HCT116 (cell line): ENCODE data around the gene TBX5. TPM values are rescaled to one million over a fixed set of nuclear protein-coding genes. Genes with fewer than 3 reads are reported as not detected.

ENCODE experiments used
- ATAC-seq: fragments of 200-7000 bp; cut with Tn5 transposase; 2 replicates; pipeline ENCODE4 v1.9.1; 2020; ENCODE audit warnings: mild to moderate bottlenecking, moderate library complexity
- BruUV-seq: library from RNA; stranded (reverse); fragments of 400-500 nt; replicated peaks from 2 replicates; lab custom pipeline; 2021; lab: Mats Ljungman, UMichigan
- CTCF ChIA-PET: fragments of 300-600 bp; sonication (Branson Sonifier 250); formaldehyde crosslinking; loops from one replicate; lab custom pipeline; 2021; ENCODE audit warnings: antibody characterized with exemption; lab: Charles Lee
- POLR2A ChIA-PET: fragments of 300-600, 350-600 bp; sonication (Branson Sonifier 250); formaldehyde crosslinking; loops from one replicate; lab custom pipeline; 2021; ENCODE audit warnings: antibody characterized with exemption; lab: Charles Lee
- RAD21 ChIA-PET, 2 experiments: fragments of 300-600 bp; sonication (Branson Sonifier 250); formaldehyde crosslinking; loops; one replicate each; lab custom pipeline; 2023; ENCODE audit warnings: low total read pairs in 2 of 2; ENCODE audit not compliant: uncharacterized antibody in 2 of 2, unreplicated experiment in 2 of 2, low non-redundant PET in 1 of 2; lab: Charles Lee
- DNase-seq: peaks from one replicate; pipeline ENCODE4 v3.0.0-alpha.2; 2010; ENCODE audit warnings: low read depth, low spot score
- H2AFZ ChIP-seq: fragments of 200-600 bp; shearing (Covaris generic), sonication (generic); 2 replicates; pipeline ENCODE4 v1.6.1; 2017; ENCODE audit warnings: low read depth, mixed run types, mixed read lengths, antibody characterized with exemption, low read length; ENCODE audit not compliant: poor library complexity, severe bottlenecking
- H3K27ac ChIP-seq: 2 replicates; pipeline ENCODE4 v1.5.1; 2012; ENCODE audit warnings: low read depth, low read length
- H3K27me3 ChIP-seq: fragments of 200-600 bp; sonication (generic); 2 replicates; pipeline ENCODE4 v1.6.1; 2016; ENCODE audit warnings: mixed run types, low read length, mixed read lengths; ENCODE audit not compliant: insufficient read depth
- H3K36me3 ChIP-seq, 2 experiments: fragments of 200-500 bp in 1 of 2; fragments of 200-600 bp in 1 of 2; sonication (Bioruptor generic) in 1 of 2; sonication (generic) in 1 of 2; 2 replicates each; pipeline versions ENCODE4 v1.5.1 to v1.6.1; 2014 to 2016; ENCODE audit warnings: low read length in 2 of 2, inconsistent platforms in 1 of 2, mixed read lengths in 1 of 2, mixed run types in 1 of 2; ENCODE audit not compliant: insufficient read depth in 2 of 2, control insufficient read depth in 1 of 2
- H3K4me1 ChIP-seq, 2 experiments: fragments of 200-600 bp in 1 of 2; sonication (generic) in 1 of 2; 2 replicates each; pipeline versions ENCODE4 v1.5.1 to v1.6.1; 2012 to 2017; ENCODE audit warnings: low read length in 2 of 2, inconsistent platforms in 1 of 2, mild to moderate bottlenecking in 1 of 2, mixed read lengths in 1 of 2, mixed run types in 1 of 2, moderate library complexity in 1 of 2; ENCODE audit not compliant: insufficient read depth in 2 of 2, control insufficient read depth in 1 of 2
- H3K4me2 ChIP-seq: fragments of 200-600 bp; sonication (generic); 2 replicates; pipeline ENCODE4 v1.6.1; 2017; ENCODE audit warnings: mixed run types, low read length, mixed read lengths
- H3K4me3 ChIP-seq, 2 experiments: fragments of 200-600 bp in 1 of 2; sonication (generic) in 1 of 2; replicated peaks in 1 of 2; 2 replicates each; pipeline ENCODE4 v1.5.1; 2011 to 2016; ENCODE audit warnings: low read length in 2 of 2, control low read depth in 1 of 2, low read depth in 1 of 2, mild to moderate bottlenecking in 1 of 2, mixed read lengths in 1 of 2, mixed run types in 1 of 2
- H3K79me2 ChIP-seq: fragments of 200-600 bp; sonication (generic); 2 replicates; pipeline ENCODE4 v1.6.1; 2017; ENCODE audit warnings: mild to moderate bottlenecking, mixed run types, low read length, moderate library complexity, mixed read lengths; ENCODE audit not compliant: insufficient read depth
- H3K9ac ChIP-seq: fragments of 200-600 bp; sonication (generic); 2 replicates; pipeline ENCODE4 v1.6.1; 2016; ENCODE audit warnings: low read length, mixed read lengths
- H3K9me2 ChIP-seq: fragments of 200-600 bp; sonication (generic), shearing (Covaris generic); 2 replicates; pipeline ENCODE4 v1.6.1; 2017; ENCODE audit warnings: mixed run types, mild to moderate bottlenecking, moderate library complexity; ENCODE audit not compliant: insufficient read depth
- H3K9me3 ChIP-seq, 2 experiments: fragments of 200-500 bp in 1 of 2; fragments of 200-600 bp in 1 of 2; sonication (Bioruptor generic) in 1 of 2; sonication (generic) in 1 of 2; 2 replicates each; pipeline ENCODE4 v1.6.1; 2014 to 2017; ENCODE audit warnings: low read length in 2 of 2, mixed read lengths in 2 of 2, inconsistent platforms in 1 of 2, low read depth in 1 of 2, mild to moderate bottlenecking in 1 of 2, mixed run types in 1 of 2, moderate library complexity in 1 of 2; ENCODE audit not compliant: control insufficient read depth in 1 of 2, insufficient read depth in 1 of 2
- H4K20me1 ChIP-seq: fragments of 200-600 bp; sonication (generic), shearing (Covaris generic); 2 replicates; pipeline ENCODE4 v1.6.1; 2017; ENCODE audit warnings: mixed run types, mild to moderate bottlenecking, moderate library complexity; ENCODE audit not compliant: insufficient read depth
- CEBPB ChIP-seq: IDR thresholded peaks from 2 replicates; pipeline ENCODE4 v1.6.1; 2012; ENCODE audit warnings: low read depth
- EGR1 ChIP-seq: IDR thresholded peaks from 2 replicates; pipeline ENCODE4 v1.6.1; 2012; ENCODE audit warnings: low read depth
- EZH2 ChIP-seq: fragments of 200-600 bp; sonication (generic); IDR thresholded peaks from 2 replicates; pipeline ENCODE4 v1.6.1; 2017; ENCODE audit warnings: antibody characterized with exemption, mixed run types
- EZH2phosphoT487 ChIP-seq: fragments of 200-600 bp; IDR thresholded peaks from 2 replicates; pipeline ENCODE4 v1.6.1; 2018; ENCODE audit warnings: antibody characterized with exemption, borderline replicate concordance
- POLR2A ChIP-seq: IDR thresholded peaks from 2 replicates; pipeline ENCODE4 v1.7.0; 2011; ENCODE audit warnings: borderline replicate concordance; ENCODE audit not compliant: insufficient read depth, insufficient read length; ENCODE audit errors: extremely low read depth
- RAD21 ChIP-seq: IDR thresholded peaks from 2 replicates; pipeline ENCODE4 v1.6.1; 2012; ENCODE audit warnings: low read depth, mild to moderate bottlenecking
- SP1 ChIP-seq: IDR thresholded peaks from 2 replicates; pipeline ENCODE4 v1.6.1; 2012; ENCODE audit warnings: low read depth
- intact Hi-C: fragments of 100-400 bp; cut with micrococcal nuclease; formaldehyde crosslinking; loops from 2 replicates; pipeline ENCODE4 v1.10.0; 2022
- total RNA-seq: library from RNA; stranded (reverse); gene quantifications from one replicate; pipeline ENCODE4 v1.2.1, GENCODE V29; 2021; ENCODE audit not compliant: unreplicated experiment
- TF ChIP-seq, protein P1 (sequence below): IDR thresholded peaks from 2 replicates; pipeline ENCODE4 v1.6.1; 2012; ENCODE audit warnings: low read depth
- TF ChIP-seq, protein P2 (sequence below): IDR thresholded peaks from 2 replicates; pipeline ENCODE4 v1.6.1; 2012
- TF ChIP-seq, protein P3 (sequence below), 3 experiments: fragments of 200-600 bp in 1 of 3; sonication (generic) in 1 of 3; IDR thresholded peaks in 2 of 3; conservative IDR thresholded peaks in 1 of 3; 2 replicates each; pipeline ENCODE4 v1.5.1; 2012 to 2017; ENCODE audit warnings: low read depth in 2 of 3, low read length in 2 of 3, antibody characterized with exemption in 1 of 3, borderline replicate concordance in 1 of 3, control low read depth in 1 of 3, mild to moderate bottlenecking in 1 of 3, mixed read lengths in 1 of 3, mixed run types in 1 of 3, moderate library complexity in 1 of 3; ENCODE audit not compliant: insufficient read depth in 1 of 3

The TBX5 gene
- total RNA-seq, 1 experiment from 2014 or later, result 0.10 TPM

DNA sequence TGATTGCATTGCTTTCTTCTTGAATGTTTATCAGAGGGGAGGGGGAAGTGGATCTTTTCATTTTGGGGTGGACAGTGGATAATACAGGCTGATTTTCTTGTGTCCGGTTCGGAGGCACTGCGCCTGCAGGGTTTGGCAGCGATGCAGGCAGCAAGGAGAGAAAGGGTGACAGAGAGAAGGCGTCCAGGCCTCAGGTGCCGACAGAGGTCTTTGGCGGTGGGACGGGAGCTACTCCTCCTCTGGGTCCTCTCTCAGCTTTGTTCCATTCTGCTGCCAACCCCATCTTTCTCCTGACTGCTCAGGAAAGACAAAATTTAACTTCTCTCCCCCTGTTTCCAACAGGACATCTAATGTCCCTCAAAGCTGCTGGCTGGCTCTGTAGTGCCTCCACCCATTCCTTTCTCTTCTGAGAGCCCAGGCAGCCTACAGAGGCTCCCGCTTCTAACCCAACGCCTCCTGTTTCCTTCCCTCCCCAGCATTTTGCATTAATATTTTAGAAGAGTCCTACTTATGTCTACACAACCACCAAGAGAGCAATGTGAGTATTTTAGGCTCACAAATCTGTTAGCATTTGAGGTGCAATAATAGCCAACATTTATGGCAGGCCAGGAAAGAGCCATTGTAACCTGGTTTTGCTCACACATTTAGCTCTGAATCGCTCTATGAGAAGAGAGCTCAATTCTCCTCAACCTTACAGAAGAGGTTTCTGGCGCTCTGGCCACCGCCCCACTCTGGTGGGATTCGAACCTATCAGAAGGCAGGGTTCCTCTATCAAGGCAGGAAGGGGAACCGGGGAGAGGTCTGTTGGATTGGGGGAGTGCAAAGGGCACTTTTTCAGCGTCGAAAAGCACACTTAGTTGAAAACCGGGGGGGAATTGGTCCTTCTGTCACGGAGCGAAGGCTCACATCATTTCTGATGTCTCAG is 7.1 kb upstream of the TBX5 start:
- Histone ChIP-seq H2AFZ (no peak overlapping the region), H3K9me3 (no peaks in the 10 kb centered on the region), H3K4me2 (no peak overlapping the region), H4K20me1 (no peaks in the 10 kb centered on the region), H3K9ac (no peak overlapping the region), H3K27me3 (peaks cover 20% of the 10 kb centered on the region; the same call in 1 of the 2 replicates), H3K27ac (no peak overlapping the region), H3K9me2 (no peaks in the 10 kb centered on the region), H3K36me3 (no peaks in the 10 kb centered on the region), H3K4me3 (no peak overlapping the region), H3K4me1 (no peaks in the 10 kb centered on the region), H3K79me2 (no peaks in the 10 kb centered on the region)
- ChIA-PET CTCF (no interaction called here), RAD21 (no interaction called here), POLR2A (no interaction called here)
- DNase-seq (no peak), ATAC-seq (no peak)
- TF ChIP-seq POLR2A (no peak), EZH2phosphoT487 (no peak), EZH2 (no peak), SP1 (no peak), EGR1 (no peak), RAD21 (no peak), CEBPB (no peak)
- TF ChIP-seq, protein P1, sequence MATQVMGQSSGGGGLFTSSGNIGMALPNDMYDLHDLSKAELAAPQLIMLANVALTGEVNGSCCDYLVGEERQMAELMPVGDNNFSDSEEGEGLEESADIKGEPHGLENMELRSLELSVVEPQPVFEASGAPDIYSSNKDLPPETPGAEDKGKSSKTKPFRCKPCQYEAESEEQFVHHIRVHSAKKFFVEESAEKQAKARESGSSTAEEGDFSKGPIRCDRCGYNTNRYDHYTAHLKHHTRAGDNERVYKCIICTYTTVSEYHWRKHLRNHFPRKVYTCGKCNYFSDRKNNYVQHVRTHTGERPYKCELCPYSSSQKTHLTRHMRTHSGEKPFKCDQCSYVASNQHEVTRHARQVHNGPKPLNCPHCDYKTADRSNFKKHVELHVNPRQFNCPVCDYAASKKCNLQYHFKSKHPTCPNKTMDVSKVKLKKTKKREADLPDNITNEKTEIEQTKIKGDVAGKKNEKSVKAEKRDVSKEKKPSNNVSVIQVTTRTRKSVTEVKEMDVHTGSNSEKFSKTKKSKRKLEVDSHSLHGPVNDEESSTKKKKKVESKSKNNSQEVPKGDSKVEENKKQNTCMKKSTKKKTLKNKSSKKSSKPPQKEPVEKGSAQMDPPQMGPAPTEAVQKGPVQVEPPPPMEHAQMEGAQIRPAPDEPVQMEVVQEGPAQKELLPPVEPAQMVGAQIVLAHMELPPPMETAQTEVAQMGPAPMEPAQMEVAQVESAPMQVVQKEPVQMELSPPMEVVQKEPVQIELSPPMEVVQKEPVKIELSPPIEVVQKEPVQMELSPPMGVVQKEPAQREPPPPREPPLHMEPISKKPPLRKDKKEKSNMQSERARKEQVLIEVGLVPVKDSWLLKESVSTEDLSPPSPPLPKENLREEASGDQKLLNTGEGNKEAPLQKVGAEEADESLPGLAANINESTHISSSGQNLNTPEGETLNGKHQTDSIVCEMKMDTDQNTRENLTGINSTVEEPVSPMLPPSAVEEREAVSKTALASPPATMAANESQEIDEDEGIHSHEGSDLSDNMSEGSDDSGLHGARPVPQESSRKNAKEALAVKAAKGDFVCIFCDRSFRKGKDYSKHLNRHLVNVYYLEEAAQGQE, result no peak
- TF ChIP-seq, protein P2, sequence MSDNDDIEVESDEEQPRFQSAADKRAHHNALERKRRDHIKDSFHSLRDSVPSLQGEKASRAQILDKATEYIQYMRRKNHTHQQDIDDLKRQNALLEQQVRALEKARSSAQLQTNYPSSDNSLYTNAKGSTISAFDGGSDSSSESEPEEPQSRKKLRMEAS, result no peak
- TF ChIP-seq, protein P3, sequence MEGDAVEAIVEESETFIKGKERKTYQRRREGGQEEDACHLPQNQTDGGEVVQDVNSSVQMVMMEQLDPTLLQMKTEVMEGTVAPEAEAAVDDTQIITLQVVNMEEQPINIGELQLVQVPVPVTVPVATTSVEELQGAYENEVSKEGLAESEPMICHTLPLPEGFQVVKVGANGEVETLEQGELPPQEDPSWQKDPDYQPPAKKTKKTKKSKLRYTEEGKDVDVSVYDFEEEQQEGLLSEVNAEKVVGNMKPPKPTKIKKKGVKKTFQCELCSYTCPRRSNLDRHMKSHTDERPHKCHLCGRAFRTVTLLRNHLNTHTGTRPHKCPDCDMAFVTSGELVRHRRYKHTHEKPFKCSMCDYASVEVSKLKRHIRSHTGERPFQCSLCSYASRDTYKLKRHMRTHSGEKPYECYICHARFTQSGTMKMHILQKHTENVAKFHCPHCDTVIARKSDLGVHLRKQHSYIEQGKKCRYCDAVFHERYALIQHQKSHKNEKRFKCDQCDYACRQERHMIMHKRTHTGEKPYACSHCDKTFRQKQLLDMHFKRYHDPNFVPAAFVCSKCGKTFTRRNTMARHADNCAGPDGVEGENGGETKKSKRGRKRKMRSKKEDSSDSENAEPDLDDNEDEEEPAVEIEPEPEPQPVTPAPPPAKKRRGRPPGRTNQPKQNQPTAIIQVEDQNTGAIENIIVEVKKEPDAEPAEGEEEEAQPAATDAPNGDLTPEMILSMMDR (IDR thresholded peaks at IDR 0.05 in 2 of 3, conservative IDR thresholded peaks at IDR 0.05 in 1 of 3; ENCODE audit: borderline replicate concordance in 1 of 3, insufficient read depth in 1 of 3, low read depth in 2 of 3, low read length in 2 of 3), result no peak
- no TSS peak for BruUV-seq
- intact Hi-C loops, result no loop called here
